Measurements from ENCODE around the gene SFXN5.

GRCh38 chr2:73021371-73022010, 50.0 kb downstream of the SFXN5 start:
- TF ChIP-seq CTCF (conservative IDR thresholded peaks at IDR 0.05 in 1 of 2, IDR thresholded peaks at IDR 0.05 in 1 of 2; ENCODE audit: low read depth in 1 of 2, low read length in 2 of 2) (no peak), EZH2 (IDR thresholded peaks at IDR 0.05; ENCODE audit: low read length, missing control alignments) (no peak)

All from fibroblast of lung (primary cell).